ENCODE results near the gene C2. TPM values are rescaled to one million over a fixed set of nuclear protein-coding genes. Genes with fewer than 3 reads are reported as not detected.
"Not testable (repeated sequence)": the region's sequence is repeated elsewhere in the genome, so short reads cannot be mapped to it uniquely, and the experiment has no call there.

C2 gene
- total RNA-seq, 1 donor from 2014 or later, result 2.7 TPM

DNA sequence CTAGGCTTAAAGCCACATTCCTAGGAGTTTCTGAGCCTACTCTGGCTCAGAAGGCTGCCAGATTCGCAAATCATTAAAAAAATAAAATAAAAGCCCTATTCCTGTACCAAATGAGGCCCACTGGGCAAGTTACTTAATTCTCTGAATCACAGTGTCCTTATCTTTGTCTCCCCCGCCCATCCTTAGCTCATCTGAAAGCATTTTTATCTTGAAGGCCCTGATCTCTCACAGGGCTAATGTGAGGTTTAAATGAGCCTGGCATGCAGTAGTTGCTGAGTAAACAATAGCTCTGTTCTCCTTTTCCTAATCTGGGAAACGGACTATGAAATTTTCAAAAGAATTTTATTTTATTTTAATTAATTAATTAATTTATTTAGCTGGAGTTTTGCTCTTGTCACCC is 23.6 kb upstream of the C2 start:
- peaks cover 34% of the 10 kb centered on the region for H3K4me1 Mint-ChIP-seq
- no peak overlapping the region for H3K4me3 Mint-ChIP-seq
- TF ChIP-seq, protein P1, sequence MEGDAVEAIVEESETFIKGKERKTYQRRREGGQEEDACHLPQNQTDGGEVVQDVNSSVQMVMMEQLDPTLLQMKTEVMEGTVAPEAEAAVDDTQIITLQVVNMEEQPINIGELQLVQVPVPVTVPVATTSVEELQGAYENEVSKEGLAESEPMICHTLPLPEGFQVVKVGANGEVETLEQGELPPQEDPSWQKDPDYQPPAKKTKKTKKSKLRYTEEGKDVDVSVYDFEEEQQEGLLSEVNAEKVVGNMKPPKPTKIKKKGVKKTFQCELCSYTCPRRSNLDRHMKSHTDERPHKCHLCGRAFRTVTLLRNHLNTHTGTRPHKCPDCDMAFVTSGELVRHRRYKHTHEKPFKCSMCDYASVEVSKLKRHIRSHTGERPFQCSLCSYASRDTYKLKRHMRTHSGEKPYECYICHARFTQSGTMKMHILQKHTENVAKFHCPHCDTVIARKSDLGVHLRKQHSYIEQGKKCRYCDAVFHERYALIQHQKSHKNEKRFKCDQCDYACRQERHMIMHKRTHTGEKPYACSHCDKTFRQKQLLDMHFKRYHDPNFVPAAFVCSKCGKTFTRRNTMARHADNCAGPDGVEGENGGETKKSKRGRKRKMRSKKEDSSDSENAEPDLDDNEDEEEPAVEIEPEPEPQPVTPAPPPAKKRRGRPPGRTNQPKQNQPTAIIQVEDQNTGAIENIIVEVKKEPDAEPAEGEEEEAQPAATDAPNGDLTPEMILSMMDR (IDR thresholded peaks at IDR 0.05; ENCODE audit: unreplicated experiment), result no peak
- no peak for DNase-seq (ENCODE audit: low spot score in 2 of 2, unreplicated experiment in 2 of 2)
- H3K27ac Mint-ChIP-seq, result peak overlapping the region; percentile 32
- no peaks in the 10 kb centered on the region for H3K9me3 Mint-ChIP-seq
- no peaks in the 10 kb centered on the region for H3K27me3 Mint-ChIP-seq (ENCODE audit: low read depth)
- H3K36me3 Mint-ChIP-seq, result no peaks in the 10 kb centered on the region

DNA sequence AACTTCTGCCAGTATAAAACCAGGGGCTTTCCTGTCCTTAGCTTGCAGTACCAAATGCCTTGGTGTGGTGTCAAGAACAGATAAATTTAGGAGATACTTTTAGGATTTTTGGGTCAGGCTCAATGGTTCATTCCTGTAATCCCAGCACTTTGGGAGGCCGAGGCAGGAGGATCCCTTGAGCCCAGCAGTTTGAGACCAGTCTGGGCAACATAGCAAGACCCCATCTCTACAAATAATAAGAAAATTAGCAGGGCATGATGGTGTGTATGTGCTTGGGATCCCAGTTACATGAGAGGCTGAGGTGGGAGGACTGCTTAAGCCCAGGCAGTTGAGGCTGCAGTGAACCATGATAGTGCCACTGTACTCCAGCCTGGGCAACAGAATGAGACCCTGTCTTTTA is 22.5 kb upstream of the C2 start:
- Mint-ChIP-seq H3K27me3 (ENCODE audit: low read depth) (no peaks in the 10 kb centered on the region), H3K4me1 (peaks cover 24% of the 10 kb centered on the region), H3K36me3 (no peaks in the 10 kb centered on the region), H3K9me3 (no peaks in the 10 kb centered on the region), H3K27ac (no peak overlapping the region), H3K4me3 (no peak overlapping the region)
- TF ChIP-seq, protein P1 (IDR thresholded peaks at IDR 0.05; ENCODE audit: unreplicated experiment), result no peak
- DNase-seq (ENCODE audit: low spot score in 2 of 2, unreplicated experiment in 2 of 2), result no peak

DNA sequence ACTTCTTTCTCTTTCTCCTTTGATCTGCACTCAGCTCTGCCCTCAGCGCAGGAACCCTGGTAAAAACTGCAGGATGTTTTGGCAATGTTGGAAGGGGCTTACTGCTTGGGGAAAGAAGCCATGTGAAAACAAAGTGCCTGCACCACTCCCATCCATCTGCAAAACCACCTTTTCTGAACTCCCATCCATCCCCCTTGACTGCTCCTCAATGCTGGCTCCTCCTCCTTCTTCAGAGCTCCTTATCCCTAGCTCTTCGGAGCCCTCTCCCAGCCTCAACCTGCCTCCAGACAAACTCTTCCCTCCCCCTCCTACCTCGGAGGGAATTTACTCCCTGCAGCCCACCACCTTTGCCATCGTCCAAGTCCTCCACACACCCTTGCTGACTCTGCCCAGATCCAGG is 21.4 kb upstream of the C2 start:
- Mint-ChIP-seq H3K4me1 (peaks cover 19% of the 10 kb centered on the region), H3K9me3 (no peaks in the 10 kb centered on the region), H3K27me3 (ENCODE audit: low read depth) (no peaks in the 10 kb centered on the region), H3K36me3 (no peaks in the 10 kb centered on the region), H3K4me3 (no peak overlapping the region), H3K27ac (no peak overlapping the region)
- no peak for DNase-seq (ENCODE audit: low spot score in 2 of 2, unreplicated experiment in 2 of 2)
- TF ChIP-seq, protein P1 (IDR thresholded peaks at IDR 0.05; ENCODE audit: unreplicated experiment), result no peak

DNA sequence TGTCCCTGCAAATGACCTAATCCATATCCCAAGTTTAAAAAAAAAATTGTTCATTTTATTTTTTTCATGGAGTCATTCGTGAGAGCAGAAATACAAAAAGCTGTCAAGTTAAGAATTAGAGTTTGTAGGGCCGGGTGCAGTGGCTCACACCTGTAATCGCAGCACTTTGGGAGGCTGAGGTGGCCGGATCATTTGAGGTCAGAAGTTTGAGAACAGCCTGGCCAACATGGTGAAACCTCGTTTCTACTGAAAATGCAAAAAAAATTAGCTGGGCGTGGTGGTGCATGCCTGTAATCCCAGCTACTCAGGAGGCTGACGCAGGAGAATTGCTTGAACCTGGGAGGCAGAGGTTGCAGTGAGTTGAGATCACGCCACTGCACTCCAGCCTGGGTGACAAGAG is 20.8 kb upstream of the C2 start:
- not testable (repeated sequence) for DNase-seq (ENCODE audit: low spot score in 2 of 2, unreplicated experiment in 2 of 2); H3K36me3 Mint-ChIP-seq; H3K27ac Mint-ChIP-seq; H3K9me3 Mint-ChIP-seq; H3K4me3 Mint-ChIP-seq; H3K27me3 Mint-ChIP-seq (ENCODE audit: low read depth)
- H3K4me1 Mint-ChIP-seq, result peaks cover 19% of the 10 kb centered on the region

- DNase-seq (ENCODE audit: low spot score in 2 of 2, unreplicated experiment in 2 of 2), result no peak
- no peaks in the 10 kb centered on the region for H3K27me3 Mint-ChIP-seq (ENCODE audit: low read depth)
- H3K4me3 Mint-ChIP-seq, result no peak overlapping the region
- H3K27ac Mint-ChIP-seq, result no peak overlapping the region
- TF ChIP-seq, protein P1 (IDR thresholded peaks at IDR 0.05; ENCODE audit: unreplicated experiment), result no peak
- H3K4me1 Mint-ChIP-seq, result peaks cover 19% of the 10 kb centered on the region
- no peaks in the 10 kb centered on the region for H3K9me3 Mint-ChIP-seq
- H3K36me3 Mint-ChIP-seq, result no peaks in the 10 kb centered on the region
Measured at GRCh38 chr6:31907158-31907813, 20.2 kb upstream of the C2 start.

GRCh38 chr6:31908255-31908654 is 19.3 kb upstream of the C2 start:
- H3K36me3 Mint-ChIP-seq; H3K27ac Mint-ChIP-seq; H3K27me3 Mint-ChIP-seq (ENCODE audit: low read depth); H3K9me3 Mint-ChIP-seq; H3K4me3 Mint-ChIP-seq; DNase-seq (ENCODE audit: low spot score in 2 of 2, unreplicated experiment in 2 of 2): not testable (repeated sequence)
- H3K4me1 Mint-ChIP-seq, result peaks cover 11% of the 10 kb centered on the region

DNA sequence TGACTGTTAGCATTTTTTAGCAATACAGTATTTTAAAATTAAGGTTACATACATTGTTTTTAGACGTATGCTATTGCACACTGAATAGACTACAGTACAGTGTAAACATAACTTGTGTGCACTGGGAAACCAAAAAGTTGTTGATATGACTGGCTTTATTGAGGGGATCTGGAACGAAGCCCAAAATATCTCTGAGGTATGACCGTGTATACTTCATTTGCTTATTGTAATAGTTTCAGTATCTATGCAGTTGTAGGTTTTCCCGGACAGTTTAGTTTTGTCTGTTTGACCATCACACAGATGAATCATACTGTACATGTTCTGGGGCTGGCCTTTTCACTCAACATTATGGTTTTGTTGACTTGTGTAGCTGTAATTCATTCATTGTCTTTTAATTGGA is 18.7 kb upstream of the C2 start:
- H3K36me3 Mint-ChIP-seq, result no peaks in the 10 kb centered on the region
- no peaks in the 10 kb centered on the region for H3K9me3 Mint-ChIP-seq
- TF ChIP-seq, protein P1 (IDR thresholded peaks at IDR 0.05; ENCODE audit: unreplicated experiment), result no peak
- DNase-seq (ENCODE audit: low spot score in 2 of 2, unreplicated experiment in 2 of 2), result no peak
- peaks cover 11% of the 10 kb centered on the region for H3K4me1 Mint-ChIP-seq
- no peaks in the 10 kb centered on the region for H3K27me3 Mint-ChIP-seq (ENCODE audit: low read depth)
- H3K4me3 Mint-ChIP-seq, result no peak overlapping the region
- H3K27ac Mint-ChIP-seq, result no peak overlapping the region

DNA sequence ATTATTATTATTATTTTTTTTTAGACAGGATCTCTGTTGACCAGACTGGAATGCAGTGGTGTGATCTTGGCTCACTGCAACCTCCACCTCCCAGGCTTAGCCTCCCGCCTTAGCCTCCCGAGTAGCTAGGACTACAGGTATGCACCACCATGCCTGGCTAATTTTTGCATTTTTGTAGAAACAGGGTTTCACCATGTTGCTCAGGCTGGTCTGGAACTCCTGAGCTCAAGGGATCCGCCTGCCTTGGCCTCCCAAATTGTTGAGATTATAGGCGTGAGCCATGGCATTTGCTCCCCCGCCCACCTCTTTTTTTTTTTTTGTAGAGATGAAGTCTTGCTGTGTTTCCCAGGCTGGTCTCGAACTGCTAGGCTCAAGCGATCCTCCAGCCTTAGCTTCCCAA is 18.2 kb upstream of the C2 start:
- not testable (repeated sequence) for H3K9me3 Mint-ChIP-seq; H3K4me3 Mint-ChIP-seq; H3K36me3 Mint-ChIP-seq; DNase-seq (ENCODE audit: low spot score in 2 of 2, unreplicated experiment in 2 of 2); H3K27ac Mint-ChIP-seq; H3K4me1 Mint-ChIP-seq; H3K27me3 Mint-ChIP-seq (ENCODE audit: low read depth)
